DND-41 (cell line): ENCODE results near the gene SLC38A10.

Source experiments
- CTCF ChIP-seq: IDR thresholded peaks from 2 replicates; pipeline ENCODE4 v1.5.1; 2012; ENCODE audit warnings: borderline replicate concordance, low read length, moderate library complexity, mild to moderate bottlenecking; ENCODE audit not compliant: poor library complexity, severe bottlenecking; ENCODE audit errors: extremely low read depth
- EZH2 ChIP-seq: IDR thresholded peaks from 3 replicates; pipeline ENCODE4 v1.6.1; 2012; ENCODE audit warnings: borderline replicate concordance, low read depth, mild to moderate bottlenecking, moderate library complexity, low read length, inconsistent platforms; ENCODE audit not compliant: severe bottlenecking

GRCh38 chr17:81288715-81289114, 6.4 kb downstream of the SLC38A10 start:
- no peak for TF ChIP-seq CTCF
- no peak for TF ChIP-seq EZH2
